H1 (cell line): ENCODE measurements around the gene CASQ1. TPM values are rescaled to one million over a fixed set of nuclear protein-coding genes. Genes with fewer than 3 reads are reported as not detected.
A peak's percentile ranks its signal among the peaks of the same experiment; 100 is the strongest.

ENCODE experiments used
- CTCF ChIA-PET: fragments of 300-600 bp; sonication (Branson Sonifier 250); formaldehyde crosslinking; loops from one replicate; lab custom pipeline; 2021; ENCODE audit not compliant: partially characterized antibody; lab: Charles Lee
- POLR2A ChIA-PET: fragments of 300-600 bp; sonication (Branson Sonifier 250); formaldehyde crosslinking; loops from one replicate; lab custom pipeline; 2021; ENCODE audit warnings: inconsistent platforms; ENCODE audit not compliant: partially characterized antibody; lab: Charles Lee
- DNase-seq, 2 experiments: peaks; one replicate each; pipeline versions ENCODE4 v3.0.0 to v3.0.0-alpha.2; 2010 to 2022; ENCODE audit warnings: low spot score in 2 of 2, low read depth in 1 of 2, mixed read lengths in 1 of 2
- FAIRE-seq: peaks from 2 replicates; lab custom pipeline; 2011; peaks lifted over from hg19 to GRCh38; lab: Jason Lieb, UNC
- H2AFZ ChIP-seq: 2 replicates; pipeline ENCODE4 v1.8.1; 2012; ENCODE audit warnings: low read length, inconsistent platforms
- H2AK5ac ChIP-seq: 2 replicates; pipeline ENCODE4 v1.6.1; 2013; ENCODE audit warnings: low read depth, low read length
- H2BK120ac ChIP-seq: replicated peaks from 2 replicates; pipeline ENCODE3; 2013; ENCODE audit warnings: low read depth, low read length, inconsistent platforms
- H2BK12ac ChIP-seq: 2 replicates; pipeline ENCODE4 v1.6.1; 2013; ENCODE audit warnings: low read depth, low read length
- H2BK15ac ChIP-seq: 2 replicates; pipeline ENCODE4 v1.6.1; 2013; ENCODE audit warnings: low read length
- H2BK20ac ChIP-seq: 2 replicates; pipeline ENCODE4 v1.6.1; 2013; ENCODE audit warnings: low read length
- H2BK5ac ChIP-seq: 2 replicates; pipeline ENCODE4 v1.6.1; 2013; ENCODE audit warnings: low read depth, low read length
- H3K14ac ChIP-seq: 2 replicates; pipeline ENCODE4 v1.6.1; 2013; ENCODE audit warnings: inconsistent platforms; ENCODE audit not compliant: insufficient read length
- H3K18ac ChIP-seq: 2 replicates; pipeline ENCODE4 v1.6.1; 2013; ENCODE audit warnings: low read length; ENCODE audit errors: extremely low read depth
- H3K23ac ChIP-seq: 2 replicates; pipeline ENCODE4 v1.6.1; 2013; ENCODE audit warnings: inconsistent platforms; ENCODE audit not compliant: insufficient read length
- H3K23me2 ChIP-seq: 2 replicates; pipeline ENCODE4 v1.6.1; 2013; ENCODE audit warnings: low read depth, low read length
- H3K27ac ChIP-seq: 2 replicates; pipeline ENCODE4 v1.6.1; 2011; ENCODE audit warnings: low read depth, low read length, inconsistent platforms
- H3K27me3 ChIP-seq, 4 experiments: replicated peaks in 1 of 4; 1 replicate in 1 of 4; 2 replicates in 3 of 4; pipeline versions ENCODE4 v1.6.1 to v1.8.1; 2011 to 2013; ENCODE audit warnings: low read length in 3 of 4, mild to moderate bottlenecking in 3 of 4, inconsistent platforms in 2 of 4, mixed read lengths in 2 of 4, moderate library complexity in 1 of 4; ENCODE audit not compliant: control insufficient read depth in 3 of 4, insufficient read depth in 3 of 4; ENCODE audit errors: extremely low read depth in 1 of 4
- H3K36me3 ChIP-seq, 4 experiments: 2 replicates each; pipeline versions ENCODE4 v1.6.1 to v1.8.1; 2011 to 2013; ENCODE audit warnings: mild to moderate bottlenecking in 4 of 4, low read length in 3 of 4, moderate library complexity in 2 of 4, control low read depth in 1 of 4, inconsistent platforms in 1 of 4; ENCODE audit not compliant: insufficient read depth in 4 of 4, control insufficient read depth in 2 of 4
- H3K4ac ChIP-seq: replicated peaks from 2 replicates; pipeline ENCODE3; 2013; ENCODE audit warnings: low read length, low read depth, mixed read lengths, inconsistent platforms; ENCODE audit not compliant: insufficient read length
- H3K4me1 ChIP-seq, 4 experiments: replicated peaks in 1 of 4; 1 replicate in 1 of 4; 2 replicates in 3 of 4; pipeline versions ENCODE4 v1.6.1 to v1.8.1; 2011 to 2013; ENCODE audit warnings: low read length in 3 of 4, inconsistent platforms in 2 of 4, mixed read lengths in 1 of 4; ENCODE audit not compliant: insufficient read depth in 4 of 4, control insufficient read depth in 3 of 4
- H3K4me2 ChIP-seq, 2 experiments: 2 replicates each; pipeline versions ENCODE4 v1.6.1 to v1.8.1; 2011 to 2013; ENCODE audit warnings: low read depth in 2 of 2, low read length in 2 of 2, control low read depth in 1 of 2, inconsistent platforms in 1 of 2, mild to moderate bottlenecking in 1 of 2; ENCODE audit not compliant: insufficient read depth in 1 of 2
- H3K4me3 ChIP-seq, 4 experiments: fragments of 200-600, 300-600 bp in 1 of 4; sonication (generic), shearing (Covaris generic), sonication (Bioruptor Twin) in 1 of 4; 2 replicates each; pipeline versions ENCODE4 v1.5.1 to v1.8.1; 2011 to 2016; ENCODE audit warnings: low read length in 4 of 4, low read depth in 3 of 4, control low read depth in 2 of 4, inconsistent platforms in 2 of 4, mild to moderate bottlenecking in 2 of 4, mixed read lengths in 1 of 4, moderate library complexity in 1 of 4; ENCODE audit not compliant: insufficient read depth in 2 of 4; ENCODE audit errors: extremely low read depth in 1 of 4
- H3K56ac ChIP-seq: replicated peaks from 2 replicates; pipeline ENCODE3; 2013; ENCODE audit warnings: low read depth, mild to moderate bottlenecking, mixed read lengths, low read length, inconsistent platforms; ENCODE audit not compliant: insufficient read length
- H3K79me1 ChIP-seq: 2 replicates; pipeline ENCODE4 v1.6.1; 2013; ENCODE audit warnings: low read depth, low read length, control low read depth
- H3K79me2 ChIP-seq, 2 experiments: 2 replicates each; pipeline versions ENCODE4 v1.6.1 to v1.8.1; 2012 to 2013; ENCODE audit warnings: low read length in 2 of 2, mild to moderate bottlenecking in 2 of 2, inconsistent platforms in 1 of 2; ENCODE audit not compliant: insufficient read depth in 2 of 2, control insufficient read depth in 1 of 2
- H3K9ac ChIP-seq, 4 experiments: replicated peaks in 1 of 4; 1 replicate in 1 of 4; 2 replicates in 3 of 4; pipeline versions ENCODE4 v1.6.1 to v1.8.1; 2011 to 2013; ENCODE audit warnings: low read depth in 3 of 4, low read length in 3 of 4, control low read depth in 2 of 4, mild to moderate bottlenecking in 2 of 4, moderate library complexity in 2 of 4, inconsistent platforms in 1 of 4; ENCODE audit errors: extremely low read depth in 1 of 4
- H3K9me3 ChIP-seq, 2 experiments: 2 replicates each; pipeline versions ENCODE4 v1.6.1 to v1.8.1; 2012 to 2013; ENCODE audit warnings: mild to moderate bottlenecking in 2 of 2, moderate library complexity in 2 of 2, control low read depth in 1 of 2, inconsistent platforms in 1 of 2, low read depth in 1 of 2, low read length in 1 of 2, mixed read lengths in 1 of 2; ENCODE audit not compliant: insufficient read depth in 2 of 2
- H4K20me1 ChIP-seq, 2 experiments: replicated peaks in 1 of 2; 2 replicates each; pipeline versions ENCODE3 to v1.8.1; 2011 to 2013; ENCODE audit warnings: inconsistent platforms in 2 of 2, low read length in 2 of 2, mild to moderate bottlenecking in 1 of 2; ENCODE audit not compliant: insufficient read depth in 2 of 2, control insufficient read depth in 1 of 2
- H4K5ac ChIP-seq: 2 replicates; pipeline ENCODE4 v1.6.1; 2013; ENCODE audit warnings: low read length, low read depth, mixed read lengths, inconsistent platforms; ENCODE audit not compliant: insufficient read length
- H4K8ac ChIP-seq: 2 replicates; pipeline ENCODE4 v1.8.0; 2013; ENCODE audit warnings: mild to moderate bottlenecking, moderate library complexity, low read length, inconsistent platforms; ENCODE audit not compliant: insufficient read depth; ENCODE audit errors: extremely low read depth
- H4K91ac ChIP-seq: replicated peaks from 2 replicates; pipeline ENCODE3; 2013; ENCODE audit warnings: low read length, mixed read lengths, inconsistent platforms; ENCODE audit not compliant: insufficient read length
- BCL11A ChIP-seq, 2 experiments: IDR thresholded peaks; one replicate each; pipeline ENCODE4 v1.6.1; 2011; ENCODE audit warnings: low read depth in 2 of 2, low read length in 2 of 2, mild to moderate bottlenecking in 2 of 2
- CBX8 ChIP-seq: fragments of 300-800, 300-1000 bp; sonication (generic); IDR thresholded peaks from 2 replicates; pipeline ENCODE4 v1.7.1; 2016; ENCODE audit warnings: low read depth, low read length, borderline replicate concordance
- EGR1 ChIP-seq: IDR thresholded peaks from 2 replicates; pipeline ENCODE4 v1.6.1; 2011; ENCODE audit warnings: low read depth, low read length, borderline replicate concordance
- KDM4A ChIP-seq: IDR thresholded peaks from one replicate; pipeline ENCODE4 v1.7.1; 2012; ENCODE audit warnings: low read depth, mild to moderate bottlenecking, moderate library complexity, low read length, inconsistent platforms; ENCODE audit not compliant: severe bottlenecking
- NRF1 ChIP-seq: IDR thresholded peaks from 2 replicates; pipeline ENCODE4 v1.6.1; 2011; ENCODE audit warnings: mild to moderate bottlenecking, low read depth, low read length, improper control_type of control experiment
- POU5F1 ChIP-seq: IDR thresholded peaks from 2 replicates; pipeline ENCODE4 v1.6.1; 2011; ENCODE audit warnings: low read depth, mild to moderate bottlenecking, low read length, moderate library complexity
- SAP30 ChIP-seq: fragments of 300-600 bp; sonication (generic); IDR thresholded peaks from 2 replicates; pipeline ENCODE4 v1.7.1; 2012; ENCODE audit warnings: low read length, moderate library complexity, mild to moderate bottlenecking, inconsistent platforms; ENCODE audit not compliant: insufficient read depth, insufficient replicate concordance
- SIRT6 ChIP-seq: IDR thresholded peaks from one replicate; pipeline ENCODE4 v1.7.1; 2012; ENCODE audit warnings: low read length, inconsistent platforms
- SIX5 ChIP-seq: IDR thresholded peaks from 2 replicates; pipeline ENCODE4 v1.6.1; 2011; ENCODE audit warnings: mild to moderate bottlenecking, low read depth, low read length
- SP4 ChIP-seq: IDR thresholded peaks from 2 replicates; pipeline ENCODE4 v1.6.1; 2012; ENCODE audit warnings: low read length, inconsistent platforms
- SRF ChIP-seq: IDR thresholded peaks from 2 replicates; pipeline ENCODE4 v1.6.1; 2011; ENCODE audit warnings: mild to moderate bottlenecking, low read depth, low read length, moderate library complexity
- WGBS, 2 experiments: shearing (Covaris generic) in 1 of 2; methylation state at CpG; one replicate each; pipeline versions ENCODE4 v1.1.6 to v1.1.7; 2013 to 2015; ENCODE audit warnings: low lambda C conversion rate in 2 of 2, mixed read lengths in 2 of 2, inconsistent platforms in 1 of 2, low coverage in 1 of 2, missing lambda C conversion rate in 1 of 2; ENCODE audit not compliant: insufficient replicate concordance in 2 of 2, insufficient coverage in 1 of 2, insufficient read length in 1 of 2; ENCODE audit errors: extremely low coverage in 1 of 2, missing lambda C conversion rate in 1 of 2; 5-methylcytosine and 5-hydroxymethylcytosine counted together
- polyA plus RNA-seq, 7 experiments: library from polyadenylated mRNA; depleted of rRNA in 3 of 7; stranded (reverse) in 5 of 7; unstranded in 2 of 7; fragments of >200 nt in 5 of 7; fragments of 200-250 nt in 2 of 7; gene quantifications; 1 replicate in 5 of 7; 2 replicates in 1 of 7; 4 replicates in 1 of 7; pipeline versions ENCODE4 v1.2.1 to v1.2.3, GENCODE V29; 2011 to 2013; ENCODE audit warnings: missing spikeins in 2 of 7, mixed read lengths in 2 of 7
- total RNA-seq: library from RNA; stranded (reverse); fragmentation: NEBNext Ultra II Directional; extraction: Animal tissue kit (Norgen Biotek cat#: 25700); gene quantifications from 2 replicates; pipeline ENCODE4 v1.2.1, GENCODE V29; 2021
- TF ChIP-seq, protein P1 (sequence below): IDR thresholded peaks from 2 replicates; pipeline ENCODE4 v1.6.1; 2012; ENCODE audit warnings: low read length, inconsistent platforms

CASQ1 gene
- total and polyA plus RNA-seq, 2 of the 8 experiments (the other 6 are each of a cell fraction or from before 2014, with no cell fraction given), result 0.80 to 1.3 TPM

DNA sequence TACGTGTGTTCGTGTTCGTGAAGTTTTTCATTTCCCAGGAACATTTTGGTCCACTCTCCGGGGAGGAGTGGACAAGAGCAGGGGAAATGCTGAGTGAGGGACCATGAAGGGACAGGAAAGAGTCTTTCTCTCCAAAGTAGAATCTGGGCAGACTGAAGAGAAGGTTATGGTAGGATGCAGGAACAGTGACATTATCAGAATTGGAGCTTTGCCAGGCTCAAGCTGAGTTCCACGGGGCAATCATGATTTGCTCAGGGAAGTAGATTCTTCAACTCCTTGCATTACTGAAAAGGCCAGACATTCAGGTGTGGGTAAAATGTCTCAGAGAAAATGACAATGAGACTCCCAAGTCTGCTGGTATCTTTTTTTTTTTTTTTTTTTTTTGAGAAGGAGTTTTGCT, 22.4 kb upstream of the CASQ1 start:
- no peak overlapping the region for H4K8ac ChIP-seq
- H2AK5ac ChIP-seq, result no peak overlapping the region
- H3K4me3 ChIP-seq, result no peak overlapping the region
- H2BK120ac ChIP-seq, result no peak overlapping the region
- no peaks in the 10 kb centered on the region for H3K79me1 ChIP-seq
- peak overlapping the region; percentile 51; the same call in 1 of the 2 replicates for H3K18ac ChIP-seq
- H4K20me1 ChIP-seq, result no peaks in the 10 kb centered on the region
- H3K23ac ChIP-seq, result no peak overlapping the region
- ChIA-PET CTCF (interaction anchor here (0.9 to 18.4 kb wide), 22 partner anchors 8 to 124 kb away, joined by 3 to 257 read pairs (median 4); partner anchors contain the start of genes ATP1A2, CASQ1 and PEA15), POLR2A (interaction anchor here (0.8 to 11.8 kb wide), 7 partner anchors 13 to 94 kb away, joined by 3 to 107 read pairs (median 6); partner anchors contain the start of genes DCAF8 and PEA15)
- 86% methylated on average over 5 of the region's 5 CpGs; no CpG with 5 or more reads in 1 of the 2 experiments for WGBS, 2 experiments
- DNase-seq (no peak), FAIRE-seq (peak; percentile 32)
- H2BK15ac ChIP-seq, result peak overlapping the region; percentile 31; the same call in 1 of the 2 replicates
- H3K36me3 ChIP-seq, result no peaks in the 10 kb centered on the region
- no peaks in the 10 kb centered on the region for H3K79me2 ChIP-seq
- peaks cover 3% of the 10 kb centered on the region; the same call in 1 of the 2 replicates for H3K23me2 ChIP-seq
- no peak overlapping the region; a peak in 1 of 4 replicates for H3K4me2 ChIP-seq
- no peak overlapping the region for H4K5ac ChIP-seq
- peaks cover 0 to 2% (median under 1%) of the 10 kb centered on the region in 4 experiments; a peak in 2 of 7 replicates for H3K27me3 ChIP-seq
- H3K4ac ChIP-seq, result no peak overlapping the region
- no peak overlapping the region for H3K9ac ChIP-seq
- no peak overlapping the region for H3K14ac ChIP-seq
- H2AFZ ChIP-seq, result no peak overlapping the region
- H2BK12ac ChIP-seq, result no peak overlapping the region; the same call in 1 of the 2 replicates
- H4K91ac ChIP-seq, result peak overlapping the region; percentile 87
- H2BK5ac ChIP-seq, result peak overlapping the region; percentile 87; the same call in 1 of the 2 replicates
- H3K9me3 ChIP-seq, result no peaks in the 10 kb centered on the region
- H2BK20ac ChIP-seq, result peak overlapping the region; percentile 99; the same call in 1 of the 2 replicates
- H3K4me1 ChIP-seq, result peaks cover 12 to 28% (median 22%) of the 10 kb centered on the region in 4 experiments; a peak in 6 of 7 replicates
- no peak overlapping the region for H3K27ac ChIP-seq
- no peak overlapping the region for H3K56ac ChIP-seq
- TF ChIP-seq SAP30, result no peak
- TF ChIP-seq KDM4A, result no peak
- TF ChIP-seq EGR1, result no peak
- no peak for TF ChIP-seq SP4
- TF ChIP-seq CBX8, result no peak
- TF ChIP-seq SRF, result no peak
- TF ChIP-seq, protein P1, sequence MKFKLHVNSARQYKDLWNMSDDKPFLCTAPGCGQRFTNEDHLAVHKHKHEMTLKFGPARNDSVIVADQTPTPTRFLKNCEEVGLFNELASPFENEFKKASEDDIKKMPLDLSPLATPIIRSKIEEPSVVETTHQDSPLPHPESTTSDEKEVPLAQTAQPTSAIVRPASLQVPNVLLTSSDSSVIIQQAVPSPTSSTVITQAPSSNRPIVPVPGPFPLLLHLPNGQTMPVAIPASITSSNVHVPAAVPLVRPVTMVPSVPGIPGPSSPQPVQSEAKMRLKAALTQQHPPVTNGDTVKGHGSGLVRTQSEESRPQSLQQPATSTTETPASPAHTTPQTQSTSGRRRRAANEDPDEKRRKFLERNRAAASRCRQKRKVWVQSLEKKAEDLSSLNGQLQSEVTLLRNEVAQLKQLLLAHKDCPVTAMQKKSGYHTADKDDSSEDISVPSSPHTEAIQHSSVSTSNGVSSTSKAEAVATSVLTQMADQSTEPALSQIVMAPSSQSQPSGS, result no peak
- TF ChIP-seq SIX5, result no peak
- no peak for TF ChIP-seq BCL11A (IDR thresholded peaks at IDR 0.05; ENCODE audit: low read depth in 2 of 2, low read length in 2 of 2)
- TF ChIP-seq SIRT6, result no peak
- TF ChIP-seq POU5F1, result no peak
- TF ChIP-seq NRF1, result no peak
